SH-SY5Y (cell line): ENCODE results near the gene CARD9.

Experiments used
- GATA2 ChIP-seq: IDR thresholded peaks from 2 replicates; pipeline ENCODE4 v1.6.1; 2011; ENCODE audit warnings: mild to moderate bottlenecking, low read depth, low read length
- GATA3 ChIP-seq: IDR thresholded peaks from 2 replicates; pipeline ENCODE4 v1.6.1; 2011; ENCODE audit warnings: low read depth, mild to moderate bottlenecking, low read length, moderate library complexity

The CARD9 gene

DNA sequence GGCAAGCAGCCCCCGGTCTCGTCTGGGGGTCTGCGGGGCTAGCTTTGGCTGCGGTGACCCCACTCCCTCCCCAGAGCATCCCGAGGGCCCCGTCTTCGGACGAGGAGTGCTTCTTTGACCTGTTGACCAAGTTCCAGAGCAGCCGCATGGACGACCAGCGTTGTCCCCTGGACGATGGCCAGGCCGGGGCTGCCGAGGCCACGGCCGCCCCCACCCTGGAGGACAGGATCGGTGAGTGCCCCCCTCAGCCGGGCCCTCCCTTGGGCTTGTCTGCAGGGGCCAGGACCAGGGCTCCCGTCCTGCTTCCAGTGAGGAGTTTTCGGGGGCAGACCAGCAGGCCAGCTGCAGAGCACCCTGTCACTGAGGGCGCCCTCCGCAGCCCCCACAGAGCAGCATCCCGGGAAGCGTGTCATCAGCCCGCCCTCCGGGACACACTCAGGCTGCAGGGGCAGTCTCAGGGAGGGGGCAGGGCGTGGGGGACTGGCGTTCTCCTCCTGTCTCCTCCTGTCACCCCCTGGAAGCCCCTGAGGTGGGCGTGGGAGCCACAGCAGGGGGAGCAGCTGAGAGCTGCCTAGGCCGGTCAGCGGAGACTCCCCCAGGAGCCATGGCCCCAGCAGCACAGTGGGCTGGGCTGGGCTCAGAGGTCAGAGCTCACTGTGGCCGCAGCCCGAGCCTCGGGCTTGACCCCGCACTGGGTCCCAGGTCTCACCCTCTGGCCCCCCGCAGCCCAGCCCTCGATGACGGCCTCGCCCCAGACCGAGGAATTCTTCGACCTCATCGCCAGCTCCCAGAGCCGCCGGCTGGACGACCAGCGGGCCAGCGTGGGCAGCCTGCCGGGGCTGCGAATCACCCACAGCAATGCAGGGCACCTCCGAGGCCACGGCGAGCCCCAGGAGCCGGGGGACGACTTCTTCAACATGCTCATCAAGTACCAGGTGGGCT lies 17.6 kb downstream of the CARD9 start:
- TF ChIP-seq GATA3 (no peak), GATA2 (no peak)

DNA sequence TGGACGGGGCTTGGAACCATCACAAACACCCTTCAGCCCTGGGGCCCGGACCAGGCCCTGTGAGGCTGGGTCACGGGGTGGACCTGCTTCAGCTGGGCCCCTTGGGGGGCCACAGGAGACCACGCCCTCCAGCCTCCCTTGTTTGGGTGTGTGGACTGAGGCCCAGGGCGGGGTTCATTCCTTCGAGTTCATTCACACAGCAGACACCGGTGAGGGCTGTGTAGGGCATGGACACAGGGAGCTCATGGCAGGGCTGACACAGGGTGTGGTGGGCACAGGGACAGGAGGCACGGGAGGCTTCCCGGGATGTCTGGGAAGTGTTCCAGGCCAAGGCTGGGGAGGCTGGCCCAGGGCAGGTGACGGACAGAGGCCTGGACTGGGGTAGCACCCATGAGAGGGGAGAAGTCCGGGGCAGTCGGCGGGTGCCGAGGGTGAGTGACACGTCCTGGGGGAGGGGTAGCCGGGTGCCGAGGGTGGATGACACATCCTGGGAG lies 18.8 kb downstream of the CARD9 start:
- TF ChIP-seq GATA3 (no peak), GATA2 (no peak)

DNA sequence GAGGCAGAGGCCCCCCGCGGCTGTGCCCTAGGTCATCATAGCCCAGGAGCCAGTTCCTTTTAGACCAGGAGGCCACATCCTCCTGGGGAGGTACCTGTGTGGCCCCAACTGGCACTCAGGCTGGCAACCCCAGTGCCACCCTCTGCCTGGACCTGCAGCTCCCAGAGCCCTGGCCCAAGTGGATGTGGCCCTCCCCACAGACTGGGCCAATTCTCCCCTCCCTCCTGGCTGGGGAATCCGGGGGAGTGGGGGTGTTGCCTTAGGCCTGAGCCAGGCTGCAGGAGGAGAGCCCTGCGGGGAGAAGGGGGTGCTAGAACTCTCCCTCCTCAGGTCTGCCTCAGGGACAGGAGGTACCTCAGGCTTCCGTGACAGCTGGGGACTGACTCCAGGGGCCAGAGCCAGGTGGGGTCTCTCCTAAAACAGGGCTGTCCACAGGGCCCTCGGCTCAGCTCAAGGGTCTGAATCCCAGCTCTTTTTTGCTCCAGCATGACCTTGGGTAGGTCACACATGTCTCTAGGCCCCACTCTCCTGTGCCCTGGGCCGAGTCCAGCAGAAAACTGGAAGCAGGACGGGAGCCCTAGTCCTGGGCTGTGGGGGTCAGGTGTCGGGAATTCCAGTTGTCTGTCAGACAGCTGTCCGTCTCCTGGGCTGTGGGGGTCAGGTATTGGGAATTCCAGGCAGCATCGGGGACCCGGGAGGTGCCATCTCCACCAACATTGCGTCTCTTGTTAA lies 19.5 kb downstream of the CARD9 start:
- TF ChIP-seq GATA2 (no peak), GATA3 (no peak)

DNA sequence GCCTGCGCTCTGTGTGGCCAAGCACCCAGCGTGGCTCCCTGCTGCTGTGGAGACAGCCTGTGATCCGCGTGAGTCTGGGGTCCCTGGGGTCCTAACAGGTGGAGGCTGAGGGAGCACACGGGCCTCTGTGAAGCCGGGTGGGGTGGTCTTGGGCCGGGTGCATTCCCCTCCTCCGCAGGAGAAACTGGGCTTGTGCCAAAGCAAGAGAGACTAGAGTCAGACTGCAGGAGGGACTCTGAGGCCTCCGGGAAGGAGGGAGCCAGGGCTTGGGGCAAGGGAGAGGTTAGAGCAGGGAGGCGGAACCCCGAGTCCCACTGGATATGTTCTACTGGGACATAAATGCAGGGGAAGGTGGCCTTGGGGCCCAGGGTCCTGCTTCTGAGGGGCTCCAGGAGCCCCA lies 20.4 kb downstream of the CARD9 start:
- TF ChIP-seq GATA3 (no peak), GATA2 (no peak)

DNA sequence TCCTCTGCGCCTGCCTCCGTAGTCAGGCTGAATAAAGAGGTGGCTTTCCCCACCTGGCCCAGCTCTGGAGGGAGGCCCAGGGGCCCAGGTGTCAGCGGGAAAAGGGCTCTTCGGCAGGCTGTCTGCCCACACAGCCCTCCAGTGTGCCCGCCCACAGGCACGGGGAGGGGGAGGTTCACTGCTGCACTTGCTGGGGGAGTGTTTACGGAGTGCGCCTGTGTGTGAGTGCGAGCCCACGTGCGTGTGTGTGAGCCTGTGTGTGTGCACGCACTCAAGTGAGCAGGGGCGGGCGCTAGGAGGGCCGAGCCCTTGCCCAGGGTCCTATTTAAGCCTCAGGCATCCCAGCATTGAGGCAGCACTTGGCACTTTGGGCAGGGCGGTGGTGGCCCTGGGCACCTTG lies 20.8 kb downstream of the CARD9 start:
- TF ChIP-seq GATA3, result no peak
- no peak for TF ChIP-seq GATA2

DNA sequence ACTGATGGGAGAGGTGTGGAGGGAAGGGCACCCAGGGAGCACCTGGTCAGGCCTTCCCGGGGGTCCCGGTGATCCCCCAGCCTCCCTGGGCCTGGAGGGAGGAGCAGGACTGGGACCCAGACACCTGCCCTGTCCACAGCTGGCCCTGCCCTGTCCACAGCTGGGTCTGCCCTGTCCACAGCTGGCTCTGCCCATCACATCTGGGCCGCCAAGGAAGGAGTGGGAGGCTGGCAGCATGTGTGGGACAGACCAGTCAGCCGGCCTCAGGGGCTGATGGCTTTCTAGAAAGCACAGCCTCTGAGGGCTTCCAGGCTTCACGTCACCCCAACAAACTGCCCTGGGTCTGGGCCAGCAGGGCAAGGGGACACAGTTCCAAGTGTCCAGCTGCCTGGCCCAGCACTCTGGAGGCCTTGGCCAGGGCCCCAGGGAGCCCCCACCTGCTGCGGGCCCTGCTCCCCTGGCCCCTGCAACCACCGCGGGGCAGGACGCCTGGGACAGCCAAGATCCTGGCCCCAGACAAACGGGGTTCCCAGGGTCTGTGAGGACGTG lies 22.1 kb downstream of the CARD9 start:
- TF ChIP-seq GATA3, result no peak
- TF ChIP-seq GATA2, result no peak

DNA sequence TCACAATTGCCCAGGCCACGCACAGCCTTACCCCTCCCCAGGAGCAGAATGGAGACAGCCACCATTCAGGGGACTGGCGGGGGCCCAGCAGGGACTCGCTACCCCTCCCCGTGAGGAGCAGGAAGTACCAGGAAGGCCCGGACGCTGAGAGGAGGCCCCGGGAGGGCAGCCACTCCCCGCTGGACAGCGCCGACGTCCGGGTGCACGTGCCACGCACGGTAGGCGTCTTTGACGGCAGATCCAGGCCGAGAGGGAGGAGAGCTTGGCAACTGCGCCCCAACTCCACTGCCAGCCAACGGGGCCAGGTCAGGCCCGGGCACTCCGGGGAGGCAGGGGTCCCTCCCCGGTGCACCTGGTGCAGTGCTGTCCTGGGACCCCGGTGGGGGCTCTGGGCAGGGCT lies 23.9 kb downstream of the CARD9 start:
- TF ChIP-seq GATA3 (no peak), GATA2 (no peak)

DNA sequence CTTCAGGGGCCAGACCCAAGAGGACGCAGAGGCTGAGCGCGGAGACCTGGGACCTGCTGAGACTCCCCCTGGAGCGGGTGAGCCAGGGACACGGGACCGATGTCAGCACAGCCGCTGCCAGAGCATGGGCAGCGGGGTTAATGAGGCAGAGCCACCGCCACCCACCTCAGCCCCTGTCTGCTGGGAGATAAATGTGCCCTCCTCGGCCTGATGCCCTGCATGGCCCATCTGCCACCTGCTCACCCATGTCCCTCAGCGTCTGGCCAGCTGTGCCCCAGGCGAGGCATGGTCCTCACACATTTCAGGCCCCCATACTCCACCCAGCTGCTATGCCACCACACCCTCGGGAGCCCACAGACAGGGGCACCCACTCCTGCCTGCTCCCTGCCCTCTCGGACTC lies 24.8 kb downstream of the CARD9 start:
- TF ChIP-seq GATA3 (no peak), GATA2 (no peak)

DNA sequence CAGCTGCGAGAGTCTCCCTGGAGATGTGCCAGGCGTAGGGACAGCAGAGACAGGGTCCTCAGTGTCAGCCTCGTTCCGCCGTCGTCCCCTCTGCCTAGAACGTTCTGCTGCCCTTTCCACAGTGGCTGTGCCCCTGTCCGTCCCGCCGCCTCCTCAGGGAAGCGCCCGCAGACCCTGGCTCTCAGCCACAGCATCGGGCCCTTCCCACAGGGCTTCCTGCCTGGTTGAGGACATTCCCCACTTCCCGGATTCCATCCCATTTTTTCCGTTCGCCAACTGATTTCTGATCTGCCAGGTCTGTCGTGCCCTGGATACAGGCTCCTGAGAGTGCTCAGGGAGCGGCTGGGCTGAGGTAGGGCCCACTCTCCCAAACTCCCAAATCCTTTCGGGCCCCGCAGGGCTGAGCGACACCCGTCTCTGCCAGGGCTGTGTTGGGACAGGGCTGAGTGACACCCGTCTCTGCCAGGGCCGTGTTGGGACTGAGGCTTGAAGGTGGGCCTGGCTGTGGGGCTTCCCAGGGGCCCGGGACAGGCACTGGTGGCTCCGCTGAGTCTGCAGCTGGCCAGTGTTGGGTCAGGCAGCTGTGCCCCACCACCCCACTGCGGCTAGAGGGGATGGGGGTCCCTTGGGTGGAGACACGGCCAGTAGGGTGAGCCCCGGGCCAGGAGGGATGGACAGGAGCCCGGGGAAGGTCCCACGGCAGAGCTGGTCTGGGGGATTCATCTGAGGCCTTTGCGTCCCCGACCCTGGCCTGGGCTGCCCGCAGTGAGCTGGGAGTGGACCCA lies 25.8 kb downstream of the CARD9 start:
- no peak for TF ChIP-seq GATA2
- no peak for TF ChIP-seq GATA3

DNA sequence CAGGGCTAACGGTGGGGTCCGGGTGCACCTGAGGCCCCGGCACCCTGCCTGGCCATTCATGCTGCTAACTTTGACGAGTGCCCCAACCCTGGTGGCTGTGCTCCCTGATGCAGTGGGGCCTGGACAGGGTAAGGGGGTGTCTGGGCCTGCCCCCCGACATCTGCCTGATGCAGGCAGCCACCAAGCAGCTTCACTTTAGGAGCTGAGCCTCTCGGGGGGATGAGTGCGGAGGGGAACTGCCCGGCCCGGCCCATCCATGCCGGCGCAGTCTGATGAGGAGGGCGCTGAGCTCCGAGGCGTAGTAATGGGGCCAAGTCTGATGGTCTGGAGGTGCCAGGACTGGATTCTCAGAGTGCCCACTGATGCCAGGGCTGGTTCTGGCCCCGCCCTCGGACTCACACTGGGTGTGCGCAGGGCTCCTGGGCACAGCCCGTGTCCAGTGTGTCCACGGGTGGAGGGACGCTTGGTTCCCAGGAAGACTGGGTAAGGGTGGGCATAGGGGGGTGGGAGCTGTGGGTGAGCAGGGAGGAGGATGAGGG lies 26.5 kb downstream of the CARD9 start:
- no peak for TF ChIP-seq GATA3
- no peak for TF ChIP-seq GATA2

DNA sequence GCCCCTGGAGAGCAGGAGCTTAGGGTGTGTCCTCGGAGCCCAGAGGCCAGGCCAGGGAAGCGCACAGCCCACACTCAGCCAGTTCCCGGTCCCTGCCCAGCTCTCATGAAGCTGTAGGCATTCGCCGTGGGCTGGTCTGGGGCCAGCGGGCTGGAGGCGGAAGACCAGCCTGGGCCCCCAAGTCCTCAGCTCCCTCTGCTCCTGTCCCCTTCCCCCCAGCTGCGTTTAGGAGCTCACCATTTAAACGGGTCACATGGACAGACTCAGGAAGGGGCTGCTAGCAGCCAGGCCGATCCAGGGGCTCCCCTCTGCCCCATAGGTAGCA lies 27.4 kb downstream of the CARD9 start:
- TF ChIP-seq GATA3, result no peak
- TF ChIP-seq GATA2, result no peak

DNA sequence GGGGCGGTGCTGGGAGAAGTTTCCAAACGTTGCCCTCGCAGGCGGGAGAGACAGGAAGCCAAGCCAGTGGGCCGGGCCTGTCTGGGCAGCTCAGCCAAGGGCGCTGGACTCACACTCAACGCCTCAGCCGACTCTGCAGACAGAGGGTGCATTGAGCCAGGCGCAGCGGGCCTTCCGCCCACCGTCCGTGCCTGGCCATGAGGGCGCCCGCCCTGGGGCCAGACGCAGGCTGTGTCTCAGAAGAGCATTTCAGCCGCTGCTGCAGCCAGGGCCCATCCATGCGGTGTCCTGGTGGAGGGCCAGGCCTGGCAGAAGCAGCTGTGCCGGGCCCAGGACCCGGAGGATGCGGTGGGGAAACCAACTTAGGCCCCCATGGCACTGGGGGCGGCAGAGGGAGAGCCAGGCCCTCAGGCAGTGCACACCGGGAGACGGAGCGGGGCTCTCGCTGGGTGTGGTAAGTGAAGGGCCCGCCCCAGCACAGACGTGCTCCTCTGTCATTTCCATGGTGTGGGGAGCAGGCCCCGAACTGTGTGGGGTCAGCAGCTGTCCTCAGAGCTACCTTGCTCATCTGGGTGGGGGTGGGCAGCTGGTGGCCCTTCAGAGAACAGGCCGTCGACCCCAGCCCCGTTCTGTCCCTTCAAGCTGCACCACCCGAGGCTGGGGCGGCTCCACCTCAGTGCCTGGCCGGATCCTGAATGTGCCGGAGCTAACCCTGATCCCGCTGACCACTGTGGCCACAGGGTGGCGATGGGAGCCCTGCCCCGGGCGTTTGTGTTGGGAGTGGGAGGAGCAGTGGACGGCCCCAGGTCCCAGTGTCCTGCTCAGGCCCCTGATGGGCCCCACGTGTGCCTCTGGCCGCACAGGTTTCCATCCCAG lies 27.9 kb downstream of the CARD9 start:
- TF ChIP-seq GATA3, result no peak
- no peak for TF ChIP-seq GATA2

DNA sequence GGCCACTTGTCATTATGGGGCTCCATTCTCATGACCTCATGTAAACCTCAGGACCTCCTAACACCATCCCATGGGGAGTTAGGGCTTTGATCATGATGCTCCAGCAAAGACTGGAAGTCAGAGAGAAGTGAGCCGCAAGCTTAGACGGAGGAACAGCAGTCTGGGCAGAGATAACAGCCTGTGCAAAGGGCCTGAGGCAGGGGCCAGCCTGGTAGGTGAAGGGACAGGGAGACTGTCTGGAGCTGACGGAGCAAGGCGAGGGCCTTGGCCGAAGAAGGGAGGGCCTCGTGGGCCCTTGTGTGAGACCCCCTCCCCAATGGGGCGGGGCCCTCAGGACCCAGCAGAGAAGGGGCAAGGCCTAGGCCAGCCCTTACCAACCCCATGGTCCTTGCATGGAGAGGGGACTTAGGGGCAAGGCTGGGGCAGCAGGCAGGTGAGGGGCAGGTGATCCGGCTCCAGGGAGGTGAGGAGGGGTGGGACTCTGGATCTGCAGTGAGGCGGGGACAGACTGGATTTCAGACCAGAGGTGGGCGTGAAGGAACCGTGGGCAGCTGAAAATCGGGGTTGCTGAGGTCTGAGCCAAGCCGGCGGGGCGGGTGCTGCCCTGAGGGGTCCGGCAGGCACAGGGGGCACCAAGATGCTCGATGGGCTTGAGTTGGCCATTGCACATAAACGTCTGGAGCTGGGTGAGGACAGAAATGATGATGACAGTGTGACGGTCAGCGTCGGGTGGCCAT lies 28.8 kb downstream of the CARD9 start:
- TF ChIP-seq GATA3 (no peak), GATA2 (no peak)

DNA sequence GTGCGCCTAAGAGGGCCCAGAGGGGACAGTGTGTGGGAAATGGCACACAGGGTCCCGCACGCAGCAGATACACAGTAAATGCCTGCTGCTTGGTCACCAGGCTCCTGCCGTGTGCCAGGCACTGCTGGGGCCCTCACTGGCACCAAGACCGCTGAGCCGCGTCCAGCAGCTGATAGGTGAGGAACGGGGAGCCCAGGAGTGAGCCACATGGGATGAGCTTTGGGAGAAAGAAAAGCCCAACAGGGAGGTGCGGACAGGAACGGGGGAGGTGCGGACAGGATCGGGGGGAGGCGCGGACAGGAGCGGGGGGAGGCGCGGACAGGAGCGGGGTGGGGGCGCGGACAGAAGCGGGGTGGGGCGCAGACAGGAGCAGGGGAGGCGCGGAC lies 29.6 kb downstream of the CARD9 start:
- no peak for TF ChIP-seq GATA2
- TF ChIP-seq GATA3, result no peak
